ENCODE data around the gene KRTCAP2.

The KRTCAP2 gene

GRCh38 chr1:155177918-155178281 is 4.8 kb upstream of the KRTCAP2 start:
- TF ChIP-seq ZFX (IDR thresholded peaks at IDR 0.05) (no peak), CTCF (conservative IDR thresholded peaks at IDR 0.05) (no peak)
- peak overlapping the region; percentile 94 for H3K27ac ChIP-seq

DNA sequence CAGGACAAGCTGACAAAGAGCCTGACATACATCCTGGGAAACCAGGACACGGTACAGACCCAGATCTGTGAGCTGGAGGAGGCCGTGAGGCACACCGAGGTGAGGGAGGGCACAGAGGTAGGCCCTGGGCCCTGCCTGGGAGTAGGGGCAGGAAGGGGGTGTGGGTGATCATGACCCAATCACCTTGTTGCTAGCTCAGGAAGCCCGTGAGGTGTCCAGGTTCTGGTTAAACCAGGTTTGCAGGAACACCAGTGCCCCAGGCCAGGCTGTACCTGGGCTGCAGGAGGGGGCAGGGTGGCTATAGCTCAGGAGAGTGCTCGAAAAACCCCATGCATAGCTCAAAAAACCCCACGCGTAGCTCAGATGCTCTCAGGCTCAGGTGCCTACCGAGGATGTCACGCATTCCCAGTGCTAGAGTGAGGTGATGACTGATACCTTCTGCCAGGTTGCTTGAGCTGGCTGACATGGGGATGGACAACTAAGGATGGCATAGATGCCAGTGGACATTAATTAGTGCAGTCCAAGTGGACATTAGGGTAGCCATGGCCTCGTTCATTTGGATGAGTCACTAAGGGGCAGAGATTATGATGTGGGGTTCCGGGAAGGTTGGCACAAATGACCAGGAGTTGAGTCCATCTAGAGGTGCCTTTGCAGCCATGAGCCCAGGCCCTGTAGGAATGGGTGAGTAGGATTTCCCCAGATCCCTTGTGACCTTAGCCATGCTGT is 4.3 kb upstream of the KRTCAP2 start:
- TF ChIP-seq ZFX (IDR thresholded peaks at IDR 0.05): peak; percentile 92; the same call in 1 of the 2 replicates
- no peak for TF ChIP-seq CTCF (conservative IDR thresholded peaks at IDR 0.05)
- H3K27ac ChIP-seq: peak overlapping the region; percentile 94

DNA sequence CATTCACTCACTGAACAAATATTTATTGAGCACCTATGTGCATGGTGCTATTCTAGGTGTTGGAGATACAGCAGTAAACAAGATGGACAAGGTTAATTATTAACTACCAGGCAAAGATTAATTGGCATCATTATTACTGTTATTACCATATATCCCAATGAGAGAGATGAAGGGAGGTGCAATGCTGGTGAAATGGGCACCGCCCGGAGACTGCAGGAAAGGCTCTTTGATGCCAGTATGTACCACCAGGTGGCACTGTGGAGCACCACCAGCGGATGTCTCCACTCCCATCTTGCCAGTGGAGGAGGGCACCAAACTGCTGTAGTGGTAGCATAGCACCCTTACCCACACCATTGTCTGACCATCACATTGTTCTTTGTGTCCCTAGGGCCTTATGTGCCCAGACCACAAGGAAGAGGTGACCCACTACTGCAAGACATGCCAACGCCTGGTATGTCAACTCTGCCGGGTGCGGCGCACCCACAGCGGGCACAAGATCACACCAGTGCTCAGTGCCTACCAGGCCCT is 3.5 kb upstream of the KRTCAP2 start:
- TF ChIP-seq ZFX (IDR thresholded peaks at IDR 0.05): no peak
- TF ChIP-seq CTCF (conservative IDR thresholded peaks at IDR 0.05): peak; percentile 98
- H3K27ac ChIP-seq: peak overlapping the region; percentile 94

GRCh38 chr1:155175927-155176371 is 2.8 kb upstream of the KRTCAP2 start:
- H3K27ac ChIP-seq: peak overlapping the region; percentile 94
- TF ChIP-seq CTCF (conservative IDR thresholded peaks at IDR 0.05) (no peak), ZFX (IDR thresholded peaks at IDR 0.05) (no peak)

DNA sequence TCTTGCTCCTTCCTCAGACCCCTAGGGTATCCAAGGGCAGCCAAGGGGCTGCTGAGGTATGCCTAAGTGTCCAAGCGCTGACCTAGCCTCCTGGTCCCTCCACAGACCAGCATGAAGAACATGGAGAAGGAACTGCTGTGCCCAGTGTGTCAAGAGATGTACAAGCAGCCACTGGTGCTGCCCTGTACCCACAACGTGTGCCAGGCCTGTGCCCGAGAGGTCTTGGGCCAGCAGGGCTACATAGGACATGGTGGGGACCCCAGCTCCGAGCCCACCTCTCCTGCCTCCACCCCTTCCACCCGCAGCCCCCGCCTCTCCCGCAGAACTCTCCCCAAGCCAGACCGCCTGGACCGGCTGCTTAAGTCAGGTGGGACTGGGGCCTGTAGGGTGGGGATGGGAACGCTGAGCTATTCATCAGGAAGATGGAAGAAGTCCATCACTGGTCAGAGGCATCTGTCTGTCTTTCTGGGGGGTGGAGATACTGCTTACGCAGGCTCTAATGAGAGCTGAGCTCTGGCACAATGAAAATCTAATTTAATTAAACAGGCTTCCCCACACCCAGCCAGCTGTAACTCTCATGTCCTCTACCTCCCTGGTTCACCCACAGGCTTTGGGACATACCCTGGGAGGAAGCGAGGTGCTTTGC is 2.3 kb upstream of the KRTCAP2 start:
- TF ChIP-seq CTCF (conservative IDR thresholded peaks at IDR 0.05): no peak
- TF ChIP-seq ZFX (IDR thresholded peaks at IDR 0.05): no peak
- H3K27ac ChIP-seq: peak overlapping the region; percentile 94

- TF ChIP-seq CTCF (conservative IDR thresholded peaks at IDR 0.05) (no peak), ZFX (IDR thresholded peaks at IDR 0.05) (no peak)
- H3K27ac ChIP-seq: peak overlapping the region; percentile 94
These were observed 1.5 kb upstream of the KRTCAP2 start for GRCh38 chr1:155174324-155175280.

All from C4-2B (cell line).